ENCODE measurements around the gene PRKG1. TPM values are rescaled to one million over a fixed set of nuclear protein-coding genes. Genes with fewer than 3 reads are reported as not detected.
A peak's percentile ranks its signal among the peaks of the same experiment; 100 is the strongest.

Gene PRKG1
- total RNA-seq, 4 donors from 2014 or later, result 26.5 to 72.3 (median 58.1) TPM

- H3K9me3 ChIP-seq, result no peaks in the 10 kb centered on the region
- intact Hi-C loops (cut with DNase I), result no loop called here
- H3K36me3 ChIP-seq, result no peaks in the 10 kb centered on the region
- no peak for TF ChIP-seq POLR2A (IDR thresholded peaks at IDR 0.05)
- TF ChIP-seq CTCF (IDR thresholded peaks at IDR 0.05), result no peak
- no peaks in the 10 kb centered on the region for H3K27me3 ChIP-seq
- H3K27ac ChIP-seq, result peak overlapping the region; percentile 1 to 67 (median 42)
- DNase-seq, result no peak
- 24 to 33% methylated on average over 4 of the region's 4 CpGs for WGBS, 2 donors
- no peak overlapping the region for H3K4me3 ChIP-seq (replicated peaks in 1 of 3)
- H3K4me1 ChIP-seq, result peaks cover 35 to 46% of the 10 kb centered on the region in 2 donors
Observed at GRCh38 chr10:51227897-51228713, 153.8 kb downstream of the PRKG1 start.

- intact Hi-C loops (cut with DNase I), result no loop called here
- no peak overlapping the region for H3K4me3 ChIP-seq (replicated peaks in 1 of 3)
- WGBS, 2 donors, result 78 to 88% methylated on average over 4 of the region's 4 CpGs
- no peaks in the 10 kb centered on the region for H3K36me3 ChIP-seq
- H3K9me3 ChIP-seq, result no peaks in the 10 kb centered on the region
- H3K27me3 ChIP-seq, result no peaks in the 10 kb centered on the region
- DNase-seq, result no peak
- H3K27ac ChIP-seq, result peak overlapping the region; percentile 1 to 67 (median 42)
- TF ChIP-seq POLR2A (IDR thresholded peaks at IDR 0.05) (no peak), CTCF (IDR thresholded peaks at IDR 0.05) (no peak)
- peaks cover 41 to 43% of the 10 kb centered on the region in 2 donors for H3K4me1 ChIP-seq
Observed at GRCh38 chr10:51228714-51229100, 154.4 kb downstream of the PRKG1 start.

GRCh38 chr10:51230887-51231585, 156.7 kb downstream of the PRKG1 start:
- H3K4me3 ChIP-seq (replicated peaks in 1 of 3), result no peak overlapping the region
- H3K36me3 ChIP-seq, result no peaks in the 10 kb centered on the region
- H3K9me3 ChIP-seq, result no peaks in the 10 kb centered on the region
- TF ChIP-seq POLR2A (IDR thresholded peaks at IDR 0.05) (no peak), CTCF (IDR thresholded peaks at IDR 0.05) (no peak)
- intact Hi-C loops (cut with DNase I), result no loop called here
- no peaks in the 10 kb centered on the region for H3K27me3 ChIP-seq
- H3K4me1 ChIP-seq, result peaks cover 37 to 41% of the 10 kb centered on the region in 2 donors
- 54% methylated on average over 5 of the region's 5 CpGs for WGBS, 2 donors
- peak overlapping the region; percentile 27 to 72 (median 41) for H3K27ac ChIP-seq
- DNase-seq, result no peak

- H3K9me3 ChIP-seq, result no peaks in the 10 kb centered on the region
- DNase-seq, result no peak
- no peak overlapping the region for H3K4me3 ChIP-seq (replicated peaks in 1 of 3)
- TF ChIP-seq CTCF (IDR thresholded peaks at IDR 0.05) (no peak), POLR2A (IDR thresholded peaks at IDR 0.05) (no peak)
- H3K4me1 ChIP-seq, result peaks cover 37 to 41% of the 10 kb centered on the region in 2 donors
- 13% methylated on average over 1 of the region's 1 CpG for WGBS, 2 donors
- H3K27ac ChIP-seq, result peak overlapping the region; percentile 4 to 72 (median 41)
- H3K27me3 ChIP-seq, result no peaks in the 10 kb centered on the region
- intact Hi-C loops (cut with DNase I), result no loop called here
- H3K36me3 ChIP-seq, result no peaks in the 10 kb centered on the region
Observed at GRCh38 chr10:51231754-51232153, 157.5 kb downstream of the PRKG1 start.
